ENCODE measurements around the gene B3GNT8. TPM values are rescaled to one million over a fixed set of nuclear protein-coding genes. Genes with fewer than 3 reads are reported as not detected.

The B3GNT8 gene
- total and polyA plus RNA-seq, 4 donors: 0.14 to 2.3 (median 0.66) TPM

DNA sequence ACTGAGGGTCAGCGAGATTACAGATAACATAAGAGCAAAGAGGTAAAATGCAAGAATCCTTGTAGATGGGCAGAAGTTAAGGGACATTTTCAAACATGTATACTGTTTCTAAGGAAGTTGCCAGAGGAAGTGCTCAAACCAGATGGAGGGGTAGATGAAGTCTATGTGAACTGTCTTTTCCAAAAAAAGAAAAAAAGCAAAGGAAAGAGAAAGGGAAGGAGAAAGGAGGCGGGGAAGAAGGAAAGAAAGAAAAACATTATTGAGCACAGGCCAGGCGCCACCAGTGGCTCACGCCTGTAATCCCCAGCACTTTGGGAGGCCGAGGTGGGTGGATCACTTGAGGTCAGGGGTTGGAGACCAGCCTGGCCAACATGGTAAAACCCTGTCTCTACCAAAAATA is 7.3 kb upstream of the B3GNT8 start:
- Histone ChIP-seq H3K9ac (ENCODE audit: low read depth in 1 of 2, low read length in 2 of 2) (no peak overlapping the region), H3K36me3 (ENCODE audit: control insufficient read depth in 4 of 4, insufficient read depth in 3 of 4, low read depth in 1 of 4, low read length in 3 of 4) (peaks cover 0 to 16% (median 6%) of the 10 kb centered on the region in 4 donors), H3K4me3 (ENCODE audit: low read depth in 1 of 3, low read length in 3 of 3) (no peak overlapping the region), H3K27me3 (ENCODE audit: control insufficient read depth in 4 of 4, insufficient read depth in 4 of 4, low read length in 3 of 4) (no peaks in the 10 kb centered on the region), H3K9me3 (ENCODE audit: control insufficient read depth in 4 of 4, low read length in 3 of 4) (no peaks in the 10 kb centered on the region), H3K4me1 (ENCODE audit: control insufficient read depth in 4 of 4, insufficient read depth in 4 of 4, low read length in 3 of 4) (peaks cover 0 to 30% (median 20%) of the 10 kb centered on the region in 4 donors), H3K27ac (ENCODE audit: low read depth in 1 of 2, low read length in 2 of 2) (no peak overlapping the region)
- TF ChIP-seq, protein P1, sequence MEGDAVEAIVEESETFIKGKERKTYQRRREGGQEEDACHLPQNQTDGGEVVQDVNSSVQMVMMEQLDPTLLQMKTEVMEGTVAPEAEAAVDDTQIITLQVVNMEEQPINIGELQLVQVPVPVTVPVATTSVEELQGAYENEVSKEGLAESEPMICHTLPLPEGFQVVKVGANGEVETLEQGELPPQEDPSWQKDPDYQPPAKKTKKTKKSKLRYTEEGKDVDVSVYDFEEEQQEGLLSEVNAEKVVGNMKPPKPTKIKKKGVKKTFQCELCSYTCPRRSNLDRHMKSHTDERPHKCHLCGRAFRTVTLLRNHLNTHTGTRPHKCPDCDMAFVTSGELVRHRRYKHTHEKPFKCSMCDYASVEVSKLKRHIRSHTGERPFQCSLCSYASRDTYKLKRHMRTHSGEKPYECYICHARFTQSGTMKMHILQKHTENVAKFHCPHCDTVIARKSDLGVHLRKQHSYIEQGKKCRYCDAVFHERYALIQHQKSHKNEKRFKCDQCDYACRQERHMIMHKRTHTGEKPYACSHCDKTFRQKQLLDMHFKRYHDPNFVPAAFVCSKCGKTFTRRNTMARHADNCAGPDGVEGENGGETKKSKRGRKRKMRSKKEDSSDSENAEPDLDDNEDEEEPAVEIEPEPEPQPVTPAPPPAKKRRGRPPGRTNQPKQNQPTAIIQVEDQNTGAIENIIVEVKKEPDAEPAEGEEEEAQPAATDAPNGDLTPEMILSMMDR (IDR thresholded peaks at IDR 0.05; ENCODE audit: low read depth, low read length, missing input control): no peak
- TF ChIP-seq, protein P2, sequence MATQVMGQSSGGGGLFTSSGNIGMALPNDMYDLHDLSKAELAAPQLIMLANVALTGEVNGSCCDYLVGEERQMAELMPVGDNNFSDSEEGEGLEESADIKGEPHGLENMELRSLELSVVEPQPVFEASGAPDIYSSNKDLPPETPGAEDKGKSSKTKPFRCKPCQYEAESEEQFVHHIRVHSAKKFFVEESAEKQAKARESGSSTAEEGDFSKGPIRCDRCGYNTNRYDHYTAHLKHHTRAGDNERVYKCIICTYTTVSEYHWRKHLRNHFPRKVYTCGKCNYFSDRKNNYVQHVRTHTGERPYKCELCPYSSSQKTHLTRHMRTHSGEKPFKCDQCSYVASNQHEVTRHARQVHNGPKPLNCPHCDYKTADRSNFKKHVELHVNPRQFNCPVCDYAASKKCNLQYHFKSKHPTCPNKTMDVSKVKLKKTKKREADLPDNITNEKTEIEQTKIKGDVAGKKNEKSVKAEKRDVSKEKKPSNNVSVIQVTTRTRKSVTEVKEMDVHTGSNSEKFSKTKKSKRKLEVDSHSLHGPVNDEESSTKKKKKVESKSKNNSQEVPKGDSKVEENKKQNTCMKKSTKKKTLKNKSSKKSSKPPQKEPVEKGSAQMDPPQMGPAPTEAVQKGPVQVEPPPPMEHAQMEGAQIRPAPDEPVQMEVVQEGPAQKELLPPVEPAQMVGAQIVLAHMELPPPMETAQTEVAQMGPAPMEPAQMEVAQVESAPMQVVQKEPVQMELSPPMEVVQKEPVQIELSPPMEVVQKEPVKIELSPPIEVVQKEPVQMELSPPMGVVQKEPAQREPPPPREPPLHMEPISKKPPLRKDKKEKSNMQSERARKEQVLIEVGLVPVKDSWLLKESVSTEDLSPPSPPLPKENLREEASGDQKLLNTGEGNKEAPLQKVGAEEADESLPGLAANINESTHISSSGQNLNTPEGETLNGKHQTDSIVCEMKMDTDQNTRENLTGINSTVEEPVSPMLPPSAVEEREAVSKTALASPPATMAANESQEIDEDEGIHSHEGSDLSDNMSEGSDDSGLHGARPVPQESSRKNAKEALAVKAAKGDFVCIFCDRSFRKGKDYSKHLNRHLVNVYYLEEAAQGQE (IDR thresholded peaks at IDR 0.05): no peak
- no peak for TF ChIP-seq EGR1 (IDR thresholded peaks at IDR 0.05; ENCODE audit: low read depth in 2 of 2)
- TF ChIP-seq, protein P3, sequence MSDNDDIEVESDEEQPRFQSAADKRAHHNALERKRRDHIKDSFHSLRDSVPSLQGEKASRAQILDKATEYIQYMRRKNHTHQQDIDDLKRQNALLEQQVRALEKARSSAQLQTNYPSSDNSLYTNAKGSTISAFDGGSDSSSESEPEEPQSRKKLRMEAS (IDR thresholded peaks at IDR 0.05): no peak
- TF ChIP-seq SP1 (IDR thresholded peaks at IDR 0.05): no peak
- no peak for TF ChIP-seq FOXA2 (IDR thresholded peaks at IDR 0.05)
- WGBS: 82% methylated on average over 5 of the region's 5 CpGs
- DNase-seq (ENCODE audit: low spot score): no peak

DNA sequence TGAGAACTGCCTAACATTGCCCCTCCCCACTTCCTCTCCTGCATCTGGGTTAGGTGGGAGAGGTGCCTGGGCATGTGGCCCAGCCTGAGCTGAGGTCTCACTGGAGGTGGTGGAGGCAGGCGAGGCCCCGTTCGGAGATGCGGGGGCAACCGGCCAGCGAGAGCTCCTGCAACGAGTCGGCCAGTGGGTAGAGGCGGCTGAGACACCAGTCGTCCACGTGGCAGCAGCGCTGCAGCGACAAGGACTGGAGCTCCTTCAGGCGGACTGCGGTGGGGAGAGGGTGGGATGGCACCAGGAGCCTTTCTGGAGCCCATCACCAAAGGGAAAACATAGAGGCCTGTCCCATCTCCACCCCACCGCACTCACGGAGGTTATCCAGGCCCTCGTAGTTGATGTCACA is 6.0 kb upstream of the B3GNT8 start:
- Histone ChIP-seq H3K27ac (ENCODE audit: low read depth in 1 of 2, low read length in 2 of 2) (no peak overlapping the region), H3K9me3 (ENCODE audit: control insufficient read depth in 4 of 4, low read length in 3 of 4) (no peaks in the 10 kb centered on the region), H3K4me1 (ENCODE audit: control insufficient read depth in 4 of 4, insufficient read depth in 4 of 4, low read length in 3 of 4) (peaks cover 0 to 20% (median 15%) of the 10 kb centered on the region in 4 donors), H3K27me3 (ENCODE audit: control insufficient read depth in 4 of 4, insufficient read depth in 4 of 4, low read length in 3 of 4) (no peaks in the 10 kb centered on the region), H3K9ac (ENCODE audit: low read depth in 1 of 2, low read length in 2 of 2) (no peak overlapping the region), H3K36me3 (ENCODE audit: control insufficient read depth in 4 of 4, insufficient read depth in 3 of 4, low read depth in 1 of 4, low read length in 3 of 4) (peaks cover 0 to 18% (median 6%) of the 10 kb centered on the region in 4 donors), H3K4me3 (ENCODE audit: low read depth in 1 of 3, low read length in 3 of 3) (no peak overlapping the region)
- DNase-seq (ENCODE audit: low spot score): no peak
- TF ChIP-seq TAF1 (conservative IDR thresholded peaks at IDR 0.05) (no peak), NR2F2 (IDR thresholded peaks at IDR 0.05) (no peak), GABPA (IDR thresholded peaks at IDR 0.05 in 1 of 2, conservative IDR thresholded peaks at IDR 0.05 in 1 of 2) (no peak), RXRA (IDR thresholded peaks at IDR 0.05) (no peak), YY1 (IDR thresholded peaks at IDR 0.05) (no peak), RAD21 (IDR thresholded peaks at IDR 0.05) (no peak), JUND (IDR thresholded peaks at IDR 0.05) (no peak), HNF4G (IDR thresholded peaks at IDR 0.05) (no peak), HNF4A (conservative IDR thresholded peaks at IDR 0.05) (no peak), FOXA2 (IDR thresholded peaks at IDR 0.05) (no peak), SP1 (IDR thresholded peaks at IDR 0.05) (no peak), FOXA1 (IDR thresholded peaks at IDR 0.05) (no peak), EGR1 (IDR thresholded peaks at IDR 0.05; ENCODE audit: low read depth in 2 of 2) (no peak)
- TF ChIP-seq, protein P3 (IDR thresholded peaks at IDR 0.05): no peak
- TF ChIP-seq, protein P2 (IDR thresholded peaks at IDR 0.05): no peak
- TF ChIP-seq, protein P4, sequence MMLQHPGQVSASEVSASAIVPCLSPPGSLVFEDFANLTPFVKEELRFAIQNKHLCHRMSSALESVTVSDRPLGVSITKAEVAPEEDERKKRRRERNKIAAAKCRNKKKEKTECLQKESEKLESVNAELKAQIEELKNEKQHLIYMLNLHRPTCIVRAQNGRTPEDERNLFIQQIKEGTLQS (IDR thresholded peaks at IDR 0.05): no peak
- TF ChIP-seq, protein P1 (IDR thresholded peaks at IDR 0.05; ENCODE audit: low read depth, low read length, missing input control): no peak
- TF ChIP-seq, protein P5, sequence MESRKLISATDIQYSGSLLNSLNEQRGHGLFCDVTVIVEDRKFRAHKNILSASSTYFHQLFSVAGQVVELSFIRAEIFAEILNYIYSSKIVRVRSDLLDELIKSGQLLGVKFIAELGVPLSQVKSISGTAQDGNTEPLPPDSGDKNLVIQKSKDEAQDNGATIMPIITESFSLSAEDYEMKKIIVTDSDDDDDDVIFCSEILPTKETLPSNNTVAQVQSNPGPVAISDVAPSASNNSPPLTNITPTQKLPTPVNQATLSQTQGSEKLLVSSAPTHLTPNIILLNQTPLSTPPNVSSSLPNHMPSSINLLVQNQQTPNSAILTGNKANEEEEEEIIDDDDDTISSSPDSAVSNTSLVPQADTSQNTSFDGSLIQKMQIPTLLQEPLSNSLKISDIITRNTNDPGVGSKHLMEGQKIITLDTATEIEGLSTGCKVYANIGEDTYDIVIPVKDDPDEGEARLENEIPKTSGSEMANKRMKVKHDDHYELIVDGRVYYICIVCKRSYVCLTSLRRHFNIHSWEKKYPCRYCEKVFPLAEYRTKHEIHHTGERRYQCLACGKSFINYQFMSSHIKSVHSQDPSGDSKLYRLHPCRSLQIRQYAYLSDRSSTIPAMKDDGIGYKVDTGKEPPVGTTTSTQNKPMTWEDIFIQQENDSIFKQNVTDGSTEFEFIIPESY (IDR thresholded peaks at IDR 0.05): no peak
- 95% methylated on average over 18 of the region's 18 CpGs for WGBS

Data from liver (tissue), 9 donors.